HEK293 (cell line): ENCODE results near the gene FILIP1L.

ENCODE experiments used
- CTCF ChIP-seq: fragments of 450-650 bp; formaldehyde crosslinking; IDR thresholded peaks from 2 replicates; pipeline ENCODE4 v1.5.1; 2016; ENCODE audit warnings: missing biosample characterization, missing genetic modification characterization
- ZNF324 ChIP-seq: fragments of 450-650 bp; formaldehyde crosslinking; IDR thresholded peaks from 2 replicates; pipeline ENCODE4 v1.5.1; 2016; ENCODE audit warnings: missing biosample characterization, missing genetic modification characterization

- TF ChIP-seq ZNF324 (tag by site-specific recombination): no peak
- no peak for TF ChIP-seq CTCF (tag by site-specific recombination)
Measured at GRCh38 chr3:99859825-99860224, 254.5 kb downstream of the FILIP1L start.
